DND-41 (cell line): ENCODE results near the gene GOLGA6C.

Experiments
- EZH2 ChIP-seq: IDR thresholded peaks from 3 replicates; pipeline ENCODE4 v1.6.1; 2012; ENCODE audit warnings: borderline replicate concordance, low read depth, mild to moderate bottlenecking, moderate library complexity, low read length, inconsistent platforms; ENCODE audit not compliant: severe bottlenecking
- TF ChIP-seq, protein P1 (sequence below): IDR thresholded peaks from 2 replicates; pipeline ENCODE4 v1.5.1; 2012; ENCODE audit warnings: borderline replicate concordance, low read length, moderate library complexity, mild to moderate bottlenecking; ENCODE audit not compliant: poor library complexity, severe bottlenecking; ENCODE audit errors: extremely low read depth

DNA sequence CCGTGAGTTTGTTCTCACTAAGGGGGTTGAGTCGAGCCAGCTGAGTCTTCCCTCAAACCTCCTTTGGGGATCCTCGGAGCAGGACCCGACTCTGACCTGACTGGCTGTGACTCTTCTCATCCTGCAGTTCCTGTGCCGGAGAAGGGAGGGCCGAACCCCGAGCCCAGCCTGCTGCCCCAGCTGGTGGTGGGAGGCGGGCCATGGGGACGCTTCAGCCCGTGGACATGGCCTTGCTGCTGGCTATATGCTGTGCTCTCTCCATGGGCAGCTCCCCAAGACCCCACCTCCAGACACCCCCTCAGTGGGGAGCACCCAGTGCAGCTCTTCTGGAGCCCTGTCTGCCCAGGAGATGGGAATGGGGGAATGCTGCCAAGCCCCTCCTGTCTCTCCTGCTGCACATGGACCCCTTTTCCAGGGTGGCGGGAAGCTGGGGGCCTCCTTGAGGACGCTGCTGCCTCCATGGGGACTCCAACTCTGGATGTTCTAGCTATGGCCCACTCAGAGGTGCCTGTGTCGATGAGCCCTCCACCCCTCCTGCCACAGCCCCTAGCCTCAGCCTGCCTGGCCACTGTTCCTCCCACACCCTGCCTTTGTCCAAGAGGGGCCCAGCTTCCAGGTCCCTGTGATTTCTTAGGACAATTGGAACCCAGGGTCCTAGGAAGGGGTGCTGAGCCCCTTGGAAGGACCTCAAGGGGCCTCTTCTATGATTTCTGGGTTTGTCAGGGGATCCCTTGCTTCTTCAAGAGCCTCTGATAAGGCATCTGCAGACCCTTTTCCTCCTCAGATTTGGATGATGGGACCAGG lies 43.6 kb upstream of the GOLGA6C start:
- TF ChIP-seq, protein P1, sequence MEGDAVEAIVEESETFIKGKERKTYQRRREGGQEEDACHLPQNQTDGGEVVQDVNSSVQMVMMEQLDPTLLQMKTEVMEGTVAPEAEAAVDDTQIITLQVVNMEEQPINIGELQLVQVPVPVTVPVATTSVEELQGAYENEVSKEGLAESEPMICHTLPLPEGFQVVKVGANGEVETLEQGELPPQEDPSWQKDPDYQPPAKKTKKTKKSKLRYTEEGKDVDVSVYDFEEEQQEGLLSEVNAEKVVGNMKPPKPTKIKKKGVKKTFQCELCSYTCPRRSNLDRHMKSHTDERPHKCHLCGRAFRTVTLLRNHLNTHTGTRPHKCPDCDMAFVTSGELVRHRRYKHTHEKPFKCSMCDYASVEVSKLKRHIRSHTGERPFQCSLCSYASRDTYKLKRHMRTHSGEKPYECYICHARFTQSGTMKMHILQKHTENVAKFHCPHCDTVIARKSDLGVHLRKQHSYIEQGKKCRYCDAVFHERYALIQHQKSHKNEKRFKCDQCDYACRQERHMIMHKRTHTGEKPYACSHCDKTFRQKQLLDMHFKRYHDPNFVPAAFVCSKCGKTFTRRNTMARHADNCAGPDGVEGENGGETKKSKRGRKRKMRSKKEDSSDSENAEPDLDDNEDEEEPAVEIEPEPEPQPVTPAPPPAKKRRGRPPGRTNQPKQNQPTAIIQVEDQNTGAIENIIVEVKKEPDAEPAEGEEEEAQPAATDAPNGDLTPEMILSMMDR: no peak
- no peak for TF ChIP-seq EZH2
